IMR-90 (cell line): ENCODE measurements around the gene NKAIN1.

Experiments
- CEBPB ChIP-seq: IDR thresholded peaks from 2 replicates; pipeline ENCODE4 v1.6.1; 2012; ENCODE audit warnings: low read depth, low read length, improper control_type of control experiment
- CHD1 ChIP-seq: IDR thresholded peaks from 2 replicates; pipeline ENCODE4 v1.6.1; 2012; ENCODE audit warnings: low read depth, low read length, improper control_type of control experiment
- CTCF ChIP-seq: conservative IDR thresholded peaks from 2 replicates; pipeline ENCODE4 v1.5.1; 2012; ENCODE audit warnings: mild to moderate bottlenecking, low read depth, low read length, improper control_type of control experiment
- MAFK ChIP-seq: IDR thresholded peaks from 2 replicates; pipeline ENCODE4 v1.6.1; 2012; ENCODE audit warnings: low read depth, low read length, improper control_type of control experiment
- MAZ ChIP-seq: IDR thresholded peaks from 2 replicates; pipeline ENCODE4 v1.6.1; 2012; ENCODE audit warnings: low read depth, mild to moderate bottlenecking, low read length, improper control_type of control experiment, moderate library complexity, borderline replicate concordance
- MXI1 ChIP-seq: IDR thresholded peaks from 2 replicates; pipeline ENCODE4 v1.6.1; 2012; ENCODE audit warnings: low read depth, mild to moderate bottlenecking, low read length, moderate library complexity, borderline replicate concordance
- NFE2L2 ChIP-seq: fragments of 150-350 bp; IDR thresholded peaks from 2 replicates; pipeline ENCODE4 v1.6.1; 2016; ENCODE audit warnings: low read depth, mild to moderate bottlenecking, low read length
- POLR2A ChIP-seq: IDR thresholded peaks from 2 replicates; pipeline ENCODE4 v1.6.1; 2012; ENCODE audit warnings: mild to moderate bottlenecking, low read depth, low read length
- RAD21 ChIP-seq: IDR thresholded peaks from 2 replicates; pipeline ENCODE4 v1.6.1; 2012; ENCODE audit warnings: low read length, improper control_type of control experiment
- USF2 ChIP-seq: fragments of 150-350 bp; IDR thresholded peaks from 2 replicates; pipeline ENCODE4 v1.6.1; 2017; ENCODE audit warnings: mild to moderate bottlenecking, antibody characterized with exemption, low read length, low read depth

- TF ChIP-seq CTCF: no peak
- TF ChIP-seq MXI1: no peak
- TF ChIP-seq POLR2A: no peak
- no peak for TF ChIP-seq RAD21
- TF ChIP-seq MAFK: no peak
- TF ChIP-seq MAZ: no peak
- TF ChIP-seq NFE2L2: no peak
- no peak for TF ChIP-seq USF2
- TF ChIP-seq CHD1: no peak
- no peak for TF ChIP-seq CEBPB
Observed at GRCh38 chr1:31163866-31164265, 75.8 kb downstream of the NKAIN1 start.
